GM23338 (cell line): ENCODE measurements around the gene TRMT6. TPM values are rescaled to one million over a fixed set of nuclear protein-coding genes. Genes with fewer than 3 reads are reported as not detected.

Source experiments
- ATAC-seq: fragments of 200-7000 bp; cut with Tn5 transposase; 3 replicates; pipeline ENCODE4 v1.9.1; 2020
- DNase-seq: peaks from one replicate; pipeline ENCODE4 v3.0.0-alpha.2; 2015; ENCODE audit warnings: low spot score
- H2AFZ ChIP-seq: fragments of 200-600 bp; sonication (generic); 2 replicates; pipeline ENCODE4 v1.8.0; 2016; ENCODE audit warnings: antibody characterized with exemption, mild to moderate bottlenecking, moderate library complexity
- H3F3A ChIP-seq: fragments of 200-600 bp; sonication (generic); replicated peaks from 2 replicates; pipeline ENCODE4 v1.8.0; 2017; ENCODE audit warnings: antibody characterized with exemption, mixed run types, low read depth
- H3K27ac ChIP-seq: fragments of 200-600 bp; sonication (generic); 2 replicates; pipeline ENCODE4 v1.6.1; 2016; ENCODE audit warnings: low read depth
- H3K27me3 ChIP-seq: fragments of 200-600 bp; sonication (generic); 2 replicates; pipeline ENCODE4 v1.8.0; 2016; ENCODE audit warnings: mild to moderate bottlenecking, mixed run types, moderate library complexity; ENCODE audit not compliant: insufficient read depth
- H3K36me3 ChIP-seq: fragments of 200-600 bp; sonication (generic); 2 replicates; pipeline ENCODE4 v1.8.0; 2016; ENCODE audit warnings: mild to moderate bottlenecking; ENCODE audit not compliant: insufficient read depth
- H3K4me1 ChIP-seq: fragments of 200-600 bp; sonication (generic); 2 replicates; pipeline ENCODE4 v1.8.0; 2016; ENCODE audit warnings: mild to moderate bottlenecking, moderate library complexity; ENCODE audit not compliant: insufficient read depth
- H3K4me2 ChIP-seq: fragments of 200-600 bp; sonication (generic); 2 replicates; pipeline ENCODE4 v1.7.1; 2017; ENCODE audit warnings: mixed run types
- H3K4me3 ChIP-seq: fragments of 200-600 bp; sonication (generic); 2 replicates; pipeline ENCODE4 v1.6.1; 2016; ENCODE audit warnings: mixed run types
- H3K79me2 ChIP-seq: fragments of 200-600 bp; sonication (generic); replicated peaks from 2 replicates; pipeline ENCODE4 v1.8.0; 2017; ENCODE audit warnings: mild to moderate bottlenecking; ENCODE audit not compliant: insufficient read depth
- H3K9me2 ChIP-seq: fragments of 200-600 bp; sonication (generic); 2 replicates; pipeline ENCODE4 v1.8.0; 2017; ENCODE audit not compliant: insufficient read depth
- H4K20me1 ChIP-seq: fragments of 200-600 bp; sonication (generic); replicated peaks from 2 replicates; pipeline ENCODE4 v1.8.0; 2017; ENCODE audit warnings: mild to moderate bottlenecking; ENCODE audit not compliant: insufficient read depth
- H3K27ac Mint-ChIP-seq: 2 replicates; pipeline ENCODE4 v1.8.0; 2020; ENCODE audit warnings: inconsistent platforms, mild to moderate bottlenecking, moderate library complexity, mixed read lengths
- H3K27me3 Mint-ChIP-seq: 3 replicates; pipeline ENCODE4 v1.8.0; 2022; ENCODE audit warnings: low read depth, mild to moderate bottlenecking, moderate library complexity, mixed read lengths, inconsistent platforms; ENCODE audit not compliant: insufficient read depth, poor library complexity
- H3K36me3 Mint-ChIP-seq: 3 replicates; pipeline ENCODE4 v1.8.0; 2021; ENCODE audit warnings: low read depth, mild to moderate bottlenecking, inconsistent platforms, moderate library complexity, mixed read lengths
- H3K4me1 Mint-ChIP-seq: 3 replicates; pipeline ENCODE4 v1.8.0; 2020; ENCODE audit warnings: mild to moderate bottlenecking, inconsistent platforms, mixed read lengths
- H3K4me3 Mint-ChIP-seq: 3 replicates; pipeline ENCODE4 v1.8.0; 2021; ENCODE audit warnings: moderate library complexity, mild to moderate bottlenecking, inconsistent platforms, mixed read lengths
- H3K9me3 Mint-ChIP-seq: 3 replicates; pipeline ENCODE4 v1.8.0; 2020; ENCODE audit warnings: moderate library complexity, mild to moderate bottlenecking, inconsistent platforms, mixed read lengths
- CREB1 ChIP-seq: fragments of 250-450 bp; sonication (Bioruptor Pico); IDR thresholded peaks from 2 replicates; pipeline ENCODE4 v1.5.0; 2020; ENCODE audit warnings: low read depth, mild to moderate bottlenecking, moderate library complexity
- EZH2phosphoT487 ChIP-seq: fragments of 200-600 bp; sonication (generic); IDR thresholded peaks from one replicate; pipeline ENCODE4 v1.8.1; 2018; ENCODE audit warnings: antibody characterized with exemption; ENCODE audit not compliant: unreplicated experiment
- JUNB ChIP-seq: IDR thresholded peaks from one replicate; pipeline ENCODE4 v1.6.1; 2016; ENCODE audit warnings: antibody characterized with exemption; ENCODE audit not compliant: unreplicated experiment
- NANOG ChIP-seq: IDR thresholded peaks from 2 replicates; pipeline ENCODE4 v1.6.1; 2016; ENCODE audit warnings: antibody characterized with exemption, borderline replicate concordance
- POLR2AphosphoS5 ChIP-seq: IDR thresholded peaks from 2 replicates; pipeline ENCODE4 v1.6.1; 2016; ENCODE audit warnings: antibody characterized with exemption, low read depth
- STAT1 ChIP-seq: IDR thresholded peaks from one replicate; pipeline ENCODE4 v1.6.1; 2016; ENCODE audit warnings: antibody characterized with exemption; ENCODE audit not compliant: unreplicated experiment
- ZNF114 ChIP-seq: fragments of 250-450 bp; sonication (Bioruptor Pico); IDR thresholded peaks from 2 replicates; pipeline ENCODE4 v1.5.0; 2020; ENCODE audit warnings: mild to moderate bottlenecking, moderate library complexity
- polyA plus RNA-seq: library from polyadenylated mRNA; unstranded; fragments of >200 nt; fragmentation: Nextera tagmentation; extraction: Ambion mirVana; gene quantifications from 2 replicates; pipeline ENCODE4 v1.2.1, GENCODE V29; 2016
- total RNA-seq: library from RNA; depleted of rRNA; stranded (reverse); fragments of >200 nt; shearing (Covaris generic); gene quantifications from 2 replicates; pipeline ENCODE4 v1.2.3, GENCODE V29; 2014
- TF ChIP-seq, protein P1 (sequence below), 2 experiments: fragments of 200-600 bp in 1 of 2; sonication (generic) in 1 of 2; conservative IDR thresholded peaks; 2 replicates each; pipeline versions ENCODE4 v1.5.1 to v1.6.1; 2016 to 2017; ENCODE audit warnings: antibody characterized with exemption in 2 of 2, low read depth in 2 of 2, mild to moderate bottlenecking in 2 of 2, moderate library complexity in 1 of 2

TRMT6 gene
- total and polyA plus RNA-seq, 2 experiments from 2014 or later, result 15.5 to 26.3 TPM

DNA sequence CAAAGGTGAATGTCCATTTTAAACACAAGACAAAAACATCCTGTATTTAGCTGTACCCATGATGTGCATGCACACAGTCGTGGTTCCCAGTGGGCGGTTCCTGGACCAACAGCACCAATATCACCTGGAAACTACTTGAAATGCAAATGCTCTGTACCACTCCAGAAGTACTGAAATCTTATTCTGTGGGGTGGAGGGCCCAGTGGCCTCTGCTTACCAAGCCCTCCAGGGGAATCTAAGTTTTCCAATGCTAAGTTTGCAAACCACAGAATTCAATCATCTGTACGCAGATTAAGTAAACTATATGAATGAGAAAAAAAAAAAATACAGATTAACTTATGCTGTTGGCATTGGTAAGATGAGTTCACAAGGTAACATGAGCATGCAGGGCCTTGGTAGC lies 14.1 kb downstream of the TRMT6 start:
- Histone ChIP-seq H3K79me2 (no peaks in the 10 kb centered on the region), H3K4me2 (no peak overlapping the region), H3K27me3 (no peaks in the 10 kb centered on the region), H3F3A (no peaks in the 10 kb centered on the region), H3K27ac (no peak overlapping the region), H4K20me1 (no peaks in the 10 kb centered on the region), H3K4me3 (no peak overlapping the region), H3K9me2 (no peaks in the 10 kb centered on the region), H2AFZ (no peak overlapping the region), H3K4me1 (no peaks in the 10 kb centered on the region), H3K36me3 (peaks cover 17% of the 10 kb centered on the region)
- ATAC-seq, result no peak
- Mint-ChIP-seq H3K27me3 (no peaks in the 10 kb centered on the region), H3K4me1 (no peaks in the 10 kb centered on the region), H3K36me3 (peaks cover 24% of the 10 kb centered on the region), H3K9me3 (no peaks in the 10 kb centered on the region; the same call in 2 of the 3 replicates), H3K27ac (no peak overlapping the region), H3K4me3 (no peak overlapping the region)
- TF ChIP-seq, protein P1, sequence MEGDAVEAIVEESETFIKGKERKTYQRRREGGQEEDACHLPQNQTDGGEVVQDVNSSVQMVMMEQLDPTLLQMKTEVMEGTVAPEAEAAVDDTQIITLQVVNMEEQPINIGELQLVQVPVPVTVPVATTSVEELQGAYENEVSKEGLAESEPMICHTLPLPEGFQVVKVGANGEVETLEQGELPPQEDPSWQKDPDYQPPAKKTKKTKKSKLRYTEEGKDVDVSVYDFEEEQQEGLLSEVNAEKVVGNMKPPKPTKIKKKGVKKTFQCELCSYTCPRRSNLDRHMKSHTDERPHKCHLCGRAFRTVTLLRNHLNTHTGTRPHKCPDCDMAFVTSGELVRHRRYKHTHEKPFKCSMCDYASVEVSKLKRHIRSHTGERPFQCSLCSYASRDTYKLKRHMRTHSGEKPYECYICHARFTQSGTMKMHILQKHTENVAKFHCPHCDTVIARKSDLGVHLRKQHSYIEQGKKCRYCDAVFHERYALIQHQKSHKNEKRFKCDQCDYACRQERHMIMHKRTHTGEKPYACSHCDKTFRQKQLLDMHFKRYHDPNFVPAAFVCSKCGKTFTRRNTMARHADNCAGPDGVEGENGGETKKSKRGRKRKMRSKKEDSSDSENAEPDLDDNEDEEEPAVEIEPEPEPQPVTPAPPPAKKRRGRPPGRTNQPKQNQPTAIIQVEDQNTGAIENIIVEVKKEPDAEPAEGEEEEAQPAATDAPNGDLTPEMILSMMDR (conservative IDR thresholded peaks at IDR 0.05; ENCODE audit: low read depth in 2 of 2), result no peak
- TF ChIP-seq POLR2AphosphoS5, result no peak
- no peak for TF ChIP-seq STAT1
- TF ChIP-seq CREB1 (CRISPR knock-in tag), result no peak
- no peak for TF ChIP-seq JUNB
- no peak for TF ChIP-seq EZH2phosphoT487
- DNase-seq, result no peak

DNA sequence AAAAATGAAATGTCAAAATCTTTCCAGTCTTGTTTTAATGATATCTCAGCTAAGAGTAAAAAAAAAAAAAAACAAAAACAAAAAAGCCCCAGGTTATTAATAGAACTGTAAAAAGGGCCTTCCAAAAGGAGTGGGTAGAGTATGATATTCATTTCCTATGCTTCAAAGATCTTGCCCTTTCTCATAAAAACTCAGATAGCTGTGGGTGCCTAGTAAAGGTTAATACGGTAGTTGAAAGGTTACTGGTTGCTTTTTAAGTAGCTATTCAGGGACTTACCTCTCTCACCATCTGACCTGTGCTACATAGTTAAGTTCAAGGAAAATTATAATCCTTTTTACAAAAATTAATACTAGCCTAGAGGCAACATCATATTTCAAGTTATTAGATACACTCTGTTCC lies 14.9 kb downstream of the TRMT6 start:
- Histone ChIP-seq H3K36me3 (peaks cover 14% of the 10 kb centered on the region), H3K27ac (no peak overlapping the region), H4K20me1 (no peaks in the 10 kb centered on the region), H3K9me2 (no peaks in the 10 kb centered on the region), H2AFZ (no peak overlapping the region), H3F3A (no peaks in the 10 kb centered on the region), H3K79me2 (no peaks in the 10 kb centered on the region), H3K4me1 (no peaks in the 10 kb centered on the region), H3K27me3 (no peaks in the 10 kb centered on the region), H3K4me3 (no peak overlapping the region), H3K4me2 (no peak overlapping the region)
- H3K4me3 Mint-ChIP-seq, result no peak overlapping the region
- no peak overlapping the region for H3K27ac Mint-ChIP-seq
- no peaks in the 10 kb centered on the region for H3K27me3 Mint-ChIP-seq
- TF ChIP-seq EZH2phosphoT487 (no peak), NANOG (no peak), POLR2AphosphoS5 (no peak), ZNF114 (CRISPR knock-in tag) (no peak)
- TF ChIP-seq, protein P1 (conservative IDR thresholded peaks at IDR 0.05; ENCODE audit: low read depth in 2 of 2), result no peak
- DNase-seq (no peak), ATAC-seq (no peak)
- peaks cover 17% of the 10 kb centered on the region for H3K36me3 Mint-ChIP-seq
- no peaks in the 10 kb centered on the region for H3K4me1 Mint-ChIP-seq
- no peaks in the 10 kb centered on the region; the same call in 2 of the 3 replicates for H3K9me3 Mint-ChIP-seq
